GM18858 (cell line): ENCODE data around the gene CHCT1.
"Not testable (repeated sequence)": the region's sequence is repeated elsewhere in the genome, so short reads cannot be mapped to it uniquely, and the experiment has no call there.

ENCODE experiments used
- ATAC-seq: cut with Tn5 transposase; IDR thresholded peaks from one replicate; pipeline ENCODE4 v1.9.1; 2021; ENCODE audit not compliant: unreplicated experiment

Gene CHCT1

DNA sequence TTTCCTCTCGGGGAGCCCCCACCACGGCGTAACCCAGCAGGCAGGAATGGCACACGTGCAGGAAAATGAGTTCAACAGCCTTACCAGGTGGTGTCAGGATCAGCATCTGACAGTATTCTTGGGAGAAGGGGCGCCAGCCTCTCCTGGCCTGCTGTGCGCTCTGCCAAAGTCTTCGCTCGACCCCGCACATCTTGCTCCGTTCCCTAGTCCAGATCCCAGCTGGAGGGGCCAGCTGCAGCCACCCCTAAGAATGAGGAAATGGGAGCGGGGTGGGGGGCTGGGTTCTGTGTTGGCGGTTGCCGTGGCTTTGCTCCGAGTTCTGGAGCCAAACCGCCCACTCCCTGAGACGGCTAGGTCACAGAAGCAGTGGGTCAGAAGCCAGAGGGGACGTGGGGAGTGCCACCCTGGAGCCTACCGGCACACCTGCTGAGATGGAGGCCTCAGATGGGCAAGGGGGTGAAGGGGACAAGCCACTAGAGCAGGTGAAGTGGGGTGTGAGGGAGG is at the start of gene CHCT1:
Gene CHCT1, plus strand, starts transcription at position 328 of the 504 bp plus-strand sequence. Its CDS starts 104 bp downstream, at position 432.
- no peak for ATAC-seq

DNA sequence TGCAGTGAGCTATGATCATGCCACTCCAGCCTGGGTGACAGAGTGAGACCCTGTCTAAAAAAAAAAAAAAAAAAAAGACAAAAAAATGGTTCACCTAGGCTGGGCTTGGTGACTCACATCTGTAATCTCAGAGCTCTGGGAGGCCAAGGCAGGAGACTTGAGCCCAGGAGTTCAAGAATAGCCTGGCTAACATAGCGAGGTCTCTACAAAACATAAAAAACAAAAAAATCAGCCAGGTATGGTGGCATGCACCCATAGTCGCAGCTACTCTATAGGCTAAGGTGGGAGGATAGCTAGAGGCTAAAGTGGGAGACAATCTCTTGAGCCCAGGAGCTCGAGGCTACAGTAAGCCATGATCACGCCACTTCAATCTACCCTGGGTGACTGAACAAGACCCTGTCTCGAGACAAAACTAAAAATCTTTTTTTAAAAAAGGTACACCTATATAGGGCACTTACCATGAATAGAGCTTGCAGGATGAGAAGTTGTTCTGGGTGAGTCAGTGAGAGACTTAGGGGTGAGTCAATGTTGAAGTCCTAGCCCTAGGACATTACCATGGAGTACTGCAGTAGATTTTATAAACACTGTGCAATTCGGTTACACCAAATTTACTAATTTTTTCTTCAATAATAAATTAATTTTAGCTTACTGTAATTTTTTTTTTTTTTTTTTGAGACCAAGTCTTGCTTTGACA is 49.4 kb upstream of the CHCT1 start:
- no peak for ATAC-seq

DNA sequence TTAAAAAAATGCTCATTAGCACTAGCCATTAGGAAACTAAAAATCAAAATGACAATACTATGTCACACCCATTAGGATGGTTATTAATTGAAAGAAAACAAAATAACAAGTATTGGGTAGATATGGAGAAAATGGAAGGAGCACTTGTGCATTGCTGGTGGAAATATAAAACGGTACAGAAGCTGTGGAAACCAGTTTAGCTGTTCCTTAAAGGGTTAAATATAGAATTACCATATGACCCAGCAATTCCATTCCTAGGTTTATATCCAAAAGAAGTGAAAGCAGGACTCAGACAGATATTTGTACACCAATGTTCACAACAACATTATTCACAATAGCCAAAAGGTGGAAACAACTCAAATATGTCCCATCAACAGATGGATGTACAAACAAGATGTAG is 44.1 kb upstream of the CHCT1 start:
- ATAC-seq = not testable (repeated sequence)

DNA sequence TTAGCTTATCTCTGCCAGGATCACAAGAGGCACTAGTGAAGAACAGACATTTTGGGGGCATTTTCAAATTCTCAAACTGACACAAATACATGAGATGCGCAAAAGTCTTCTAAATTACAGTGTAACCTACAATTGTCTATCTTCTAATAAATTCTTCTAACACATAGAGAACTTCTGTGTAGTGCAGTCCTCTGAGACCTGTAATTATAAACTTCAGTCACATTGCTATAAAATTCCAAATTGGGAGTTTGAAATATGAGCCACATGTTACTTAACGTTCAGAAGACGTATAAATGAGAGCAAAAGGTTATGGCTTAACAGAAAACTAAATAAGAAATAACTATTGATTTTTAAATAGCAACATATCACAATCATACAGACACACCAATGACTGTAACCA is 42.8 kb upstream of the CHCT1 start:
- ATAC-seq = not testable (repeated sequence)

DNA sequence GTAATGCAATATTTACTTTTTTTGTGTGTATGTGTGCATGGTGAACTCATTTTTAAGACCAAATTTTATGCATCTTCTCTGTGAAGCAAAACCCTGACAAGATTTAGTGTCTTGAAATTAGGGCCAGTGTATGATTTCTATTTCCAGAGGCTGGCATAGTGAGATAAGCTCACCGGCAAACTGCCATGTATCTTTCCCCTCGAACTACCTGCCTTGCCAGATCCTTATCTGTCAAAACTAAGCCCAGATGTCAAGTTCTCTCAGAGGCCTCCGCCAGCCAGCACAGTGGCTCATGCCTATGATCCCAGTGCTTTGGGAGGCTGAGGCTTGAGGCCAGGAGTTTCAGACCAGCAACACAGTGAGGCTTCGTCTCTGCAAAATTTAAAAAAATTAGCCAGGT is 40.3 kb upstream of the CHCT1 start:
- no peak for ATAC-seq

DNA sequence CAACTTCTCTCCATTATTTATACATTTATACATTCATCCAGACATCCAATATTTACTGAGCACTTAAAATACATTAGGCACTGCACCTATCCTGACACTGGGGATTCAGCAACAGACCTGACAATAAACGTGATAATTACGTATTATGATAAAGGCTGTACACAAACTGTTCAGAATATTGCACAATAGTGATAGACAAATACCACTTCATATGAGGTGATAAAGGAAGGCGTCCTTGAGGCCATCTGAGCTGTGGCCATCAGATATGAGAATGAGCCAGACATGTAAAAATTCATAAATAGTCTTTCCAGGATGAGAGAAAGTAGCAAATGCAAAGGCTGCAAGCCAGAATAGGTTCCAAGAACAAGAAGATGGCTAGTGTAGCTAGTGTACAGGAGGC is 38.9 kb upstream of the CHCT1 start:
- ATAC-seq = no peak

DNA sequence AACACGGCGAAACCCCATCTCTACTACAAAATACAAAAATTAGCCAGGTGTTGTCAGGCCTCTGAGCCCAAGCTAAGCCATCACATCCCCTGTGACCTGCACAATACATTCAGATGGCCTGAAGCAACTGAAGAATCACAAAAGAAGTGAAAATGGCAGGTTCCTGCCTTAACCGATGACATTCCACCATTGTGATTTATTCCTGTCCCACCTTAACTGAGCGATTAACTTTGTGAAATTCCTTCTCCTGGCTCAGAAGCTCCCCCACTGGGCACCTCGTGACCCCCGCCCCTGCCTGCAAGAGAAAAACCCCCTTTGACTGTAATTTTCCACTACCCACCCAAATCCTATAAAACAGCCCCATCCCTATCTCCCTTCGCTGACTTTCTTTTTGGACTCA is 37.4 kb upstream of the CHCT1 start:
- ATAC-seq = not testable (repeated sequence)

DNA sequence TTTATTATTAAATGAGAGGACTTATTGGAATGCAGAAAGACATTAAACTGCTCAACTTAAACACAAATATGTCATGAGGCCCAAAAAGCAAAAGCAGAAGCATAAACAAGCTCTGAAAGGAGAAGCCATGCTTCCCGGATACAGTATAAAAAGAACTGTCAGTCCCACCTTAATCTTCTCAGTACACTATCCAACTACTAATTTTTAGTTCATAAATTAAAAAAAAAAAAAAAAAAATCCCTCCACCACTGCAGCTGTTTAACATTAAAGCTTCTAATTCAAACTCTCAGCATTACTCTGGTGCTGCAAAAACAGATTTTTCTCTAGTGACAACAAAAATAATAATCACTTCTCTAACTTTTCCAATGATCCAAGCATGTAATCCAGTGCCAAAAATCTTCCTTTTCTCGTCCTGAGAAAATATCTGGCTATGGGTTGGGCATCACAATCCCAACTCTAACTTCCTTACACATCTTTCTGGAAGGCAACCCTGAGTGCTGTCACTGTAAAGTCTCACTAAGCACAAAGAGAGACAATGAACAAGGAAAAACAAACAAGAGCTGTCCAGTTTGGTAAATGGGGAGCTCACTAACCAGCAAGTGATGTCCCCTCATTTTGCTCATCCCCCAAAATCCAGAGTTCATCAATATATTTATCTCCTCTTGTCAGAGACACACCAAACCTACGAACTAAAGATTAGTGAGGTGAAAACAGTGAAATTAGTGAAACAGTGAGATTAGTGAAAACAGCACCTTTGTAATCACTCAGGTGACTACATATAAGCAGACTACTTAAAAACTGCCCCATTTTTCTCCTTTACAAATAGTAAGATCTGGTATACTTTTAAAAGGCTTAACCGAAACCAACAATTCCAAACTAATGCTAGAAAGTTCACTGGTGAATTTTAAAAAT is 35.9 kb upstream of the CHCT1 start:
- no peak for ATAC-seq

DNA sequence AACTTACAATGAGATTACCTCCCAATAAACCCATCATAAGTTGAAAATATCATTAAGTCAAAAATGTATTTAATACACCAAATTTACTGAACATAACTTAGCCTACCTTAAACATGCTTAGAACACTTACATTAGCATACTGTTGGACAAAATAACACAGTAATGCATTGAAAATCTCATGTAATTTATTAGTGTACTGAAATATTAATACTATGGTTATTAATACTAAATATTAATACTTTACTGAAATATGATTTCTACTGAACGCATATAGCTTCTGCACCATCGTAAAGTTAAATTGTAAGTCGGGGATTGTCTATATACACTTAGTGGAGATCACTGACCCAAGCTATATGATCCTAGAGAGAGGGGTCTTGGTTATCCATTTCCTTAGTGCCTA is 34.6 kb upstream of the CHCT1 start:
- no peak for ATAC-seq

DNA sequence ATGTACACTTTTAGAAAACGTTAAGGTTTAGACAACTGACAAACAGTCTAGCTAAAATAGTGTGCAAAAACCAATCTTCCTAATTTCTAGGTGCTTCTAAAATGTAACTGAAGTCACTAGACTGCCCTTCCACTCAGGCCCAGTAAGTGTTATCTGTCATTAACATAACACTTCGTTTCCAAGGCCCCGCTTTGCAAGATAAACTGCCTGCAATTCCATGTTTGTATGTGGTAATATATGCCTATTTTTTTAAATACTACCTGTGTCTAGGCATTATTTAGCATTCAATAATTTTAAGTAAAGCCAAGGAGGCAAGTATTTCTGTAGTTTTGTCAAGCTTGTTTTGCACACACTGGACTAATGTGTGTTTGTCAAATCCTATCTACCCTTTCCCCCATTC is 33.5 kb upstream of the CHCT1 start:
- ATAC-seq = no peak

DNA sequence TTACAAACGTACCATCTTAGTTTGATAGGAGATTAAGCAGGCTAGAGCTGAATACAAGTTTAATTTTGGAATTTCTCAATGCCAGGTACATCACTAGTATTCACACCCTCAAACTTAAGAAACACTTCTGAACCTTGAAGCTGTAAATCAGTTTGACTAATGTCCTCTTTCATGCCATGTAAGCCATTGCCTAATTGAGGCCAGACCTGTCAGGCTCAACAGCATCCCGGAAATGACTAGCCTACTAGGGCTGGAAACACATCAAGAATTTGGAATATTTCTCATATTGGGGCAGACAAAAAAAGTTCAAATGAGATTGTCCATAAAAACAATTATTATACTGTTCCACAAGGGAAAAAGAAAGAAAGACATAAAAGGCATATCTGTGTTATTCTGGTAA is 32.1 kb upstream of the CHCT1 start:
- ATAC-seq = no peak

DNA sequence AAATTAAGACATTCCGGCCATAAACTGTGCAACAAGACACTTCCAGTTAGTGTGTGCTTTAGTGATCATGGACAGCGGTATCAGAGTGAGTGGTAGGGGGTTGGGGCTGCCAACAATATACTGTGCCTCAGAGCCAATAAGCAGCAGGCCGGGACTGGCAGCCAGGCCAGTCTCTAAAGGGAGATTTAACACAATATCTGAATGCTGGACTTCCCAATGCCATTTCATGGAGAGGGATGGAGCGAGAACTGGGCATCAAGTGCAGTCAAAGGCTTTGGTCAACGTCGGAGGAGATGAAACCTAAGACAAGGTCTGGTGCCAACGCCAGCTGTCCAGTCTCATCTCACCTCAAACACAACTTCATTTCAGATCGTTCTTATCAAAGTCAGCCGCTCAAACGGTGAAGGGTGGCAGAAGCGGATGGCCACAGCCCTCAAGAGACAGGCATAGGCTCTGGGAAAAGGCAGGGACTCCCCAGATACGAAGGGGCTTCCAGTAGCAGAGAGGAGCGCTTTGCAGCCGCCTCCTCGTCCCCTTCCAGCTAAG is 31.3 kb upstream of the CHCT1 start:
- ATAC-seq = no peak

DNA sequence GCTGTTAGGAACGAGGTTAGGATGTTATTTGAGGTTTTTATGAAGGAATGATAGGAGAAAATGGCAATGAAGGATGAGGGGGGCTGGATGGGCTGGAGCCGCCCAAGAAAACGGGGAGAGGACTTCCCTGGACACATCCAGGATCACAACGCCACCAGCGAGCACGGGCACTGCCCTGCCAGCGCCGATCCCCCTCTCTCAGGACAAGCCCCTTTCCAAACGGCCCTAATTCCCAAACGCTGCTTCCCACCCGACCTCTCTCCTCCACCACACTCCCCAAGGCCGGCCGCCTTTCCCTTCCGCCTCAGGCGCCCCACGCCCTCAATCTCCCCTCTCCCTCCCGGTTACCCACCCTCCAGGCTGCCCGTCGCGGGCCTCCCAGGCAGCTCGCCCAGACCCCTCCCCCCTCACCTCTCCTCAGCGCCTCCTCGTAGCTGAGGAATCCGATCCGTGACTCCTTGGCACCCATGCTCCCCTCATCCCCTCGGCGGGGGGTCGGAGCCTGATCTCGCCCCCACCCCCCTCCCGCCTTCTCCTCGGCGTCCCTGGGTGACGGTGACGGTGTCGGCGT is 30.7 kb upstream of the CHCT1 start:
- peak; percentile 2 for ATAC-seq

DNA sequence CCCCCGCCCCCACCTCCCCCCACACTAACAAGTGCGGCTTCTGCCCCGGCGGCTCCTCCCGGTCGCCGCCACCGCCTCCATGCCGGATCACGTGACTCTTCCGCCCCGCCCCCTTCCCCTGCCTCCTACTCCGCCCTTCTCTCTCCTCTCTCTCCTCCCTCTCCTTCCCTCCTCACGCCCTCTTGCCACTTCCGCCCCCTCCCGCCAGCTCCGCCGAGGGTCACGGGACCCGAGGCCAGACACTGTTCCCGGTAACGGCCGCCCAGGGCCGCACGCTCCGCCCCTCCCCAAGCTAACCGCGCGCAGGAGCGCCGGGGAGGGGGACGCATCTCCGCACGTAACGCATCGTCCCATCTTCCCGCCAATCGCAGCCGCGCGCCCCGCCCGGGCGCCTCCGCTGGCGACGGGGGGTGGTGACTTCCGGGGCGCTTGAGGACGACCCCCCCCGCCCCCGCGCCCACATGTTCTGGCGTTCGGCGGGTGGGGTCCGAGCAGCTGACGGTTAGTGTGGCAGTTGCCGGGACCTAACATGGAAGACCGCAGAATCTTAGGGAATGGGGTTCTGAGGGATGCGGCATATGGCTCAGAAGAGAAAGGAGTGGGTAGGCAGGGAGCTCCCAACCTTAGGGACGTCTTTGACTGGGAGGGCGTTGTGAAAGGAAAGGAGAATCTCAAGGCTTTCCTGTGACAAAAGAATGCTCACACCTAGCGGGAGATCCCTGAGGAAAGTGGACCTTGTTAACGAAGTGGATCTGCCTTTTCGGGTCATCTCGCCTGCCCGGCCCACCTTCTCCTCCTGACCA is 30.0 kb upstream of the CHCT1 start, which contains the start of gene USP32:
Gene USP32, minus strand, starts transcription at position 92 of the 803 bp plus-strand sequence. CDS start 194 bp downstream, outside the sequence.
- peak; percentile 82 for ATAC-seq

DNA sequence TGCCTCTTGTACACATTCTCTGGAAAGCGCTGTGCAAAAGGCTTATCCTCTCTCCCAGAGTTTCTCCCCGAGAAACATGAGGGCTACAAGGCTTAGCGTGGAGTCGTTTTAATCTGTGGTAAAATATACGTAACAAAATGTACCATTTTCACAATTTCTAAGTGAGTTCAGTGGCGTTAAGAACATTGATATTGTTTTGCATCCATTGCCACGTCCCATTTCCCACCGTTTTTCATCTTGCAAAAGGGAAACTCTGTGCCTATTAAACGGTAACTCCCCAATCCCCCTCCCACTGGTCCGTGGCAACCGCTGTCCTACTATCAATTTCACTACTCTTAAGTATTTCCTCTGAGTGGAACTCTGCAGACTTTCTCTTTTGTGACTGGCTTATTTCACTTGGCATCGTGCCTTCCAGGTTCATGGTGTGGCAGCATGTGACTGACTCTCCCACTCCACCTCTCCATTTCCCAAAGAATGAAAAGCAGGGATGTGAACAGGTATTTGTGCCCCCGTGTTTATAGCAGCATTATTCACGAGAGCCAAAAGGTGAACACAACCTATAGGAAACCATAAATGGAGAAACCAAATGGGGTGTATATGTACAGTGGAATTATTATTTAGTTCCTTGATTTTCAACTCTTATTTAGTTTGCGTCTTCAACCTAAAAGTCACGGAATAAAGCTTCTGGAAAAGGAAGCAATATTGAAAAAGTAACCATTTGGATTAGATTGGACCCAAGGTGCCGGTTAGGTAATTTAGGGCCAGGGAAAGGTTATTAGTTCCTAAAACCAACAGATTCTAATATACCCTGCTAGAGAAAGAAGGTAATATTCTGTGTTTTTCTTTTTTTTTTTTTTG is 29.2 kb upstream of the CHCT1 start:
- no peak for ATAC-seq

DNA sequence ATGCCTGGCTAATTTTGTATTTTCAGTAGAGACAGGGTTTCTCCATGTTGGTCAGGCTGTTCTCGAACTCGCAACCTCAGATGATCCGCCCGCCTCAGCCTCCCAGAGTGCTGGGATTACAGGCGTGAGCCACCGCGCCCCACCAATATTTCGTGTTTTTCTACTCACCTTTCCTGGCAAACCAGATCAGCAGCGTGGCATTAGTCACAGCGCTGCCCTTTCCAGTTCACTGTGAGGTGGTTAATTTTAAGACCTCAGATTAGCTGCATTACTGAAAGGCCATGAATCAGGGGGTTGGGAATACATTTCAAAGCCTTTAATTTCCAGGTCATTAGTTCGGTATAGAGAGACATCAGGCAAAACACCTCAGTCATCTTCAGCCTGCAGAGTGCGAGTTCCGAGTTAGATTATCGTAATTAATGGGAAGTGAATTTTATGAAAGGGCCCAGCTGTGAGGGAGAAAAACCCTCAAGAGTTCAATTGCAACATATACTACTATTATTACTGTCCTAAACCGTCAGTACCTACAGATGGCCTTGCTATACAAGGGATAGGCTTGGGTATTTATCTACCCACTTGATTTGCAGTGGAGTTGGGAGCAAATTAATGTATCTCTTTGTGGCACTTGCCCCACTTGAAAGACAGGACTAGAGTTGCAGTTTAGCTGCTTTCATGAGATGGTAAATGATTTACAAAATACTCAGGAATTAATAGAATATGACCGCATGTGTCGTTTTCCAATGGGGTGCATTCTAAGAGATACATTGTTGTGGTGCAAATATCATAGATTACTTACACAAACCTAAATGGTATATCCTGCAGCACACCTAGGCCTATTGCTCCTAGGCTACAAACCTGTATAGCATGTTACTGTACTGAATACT is 28.2 kb upstream of the CHCT1 start:
- no peak for ATAC-seq

DNA sequence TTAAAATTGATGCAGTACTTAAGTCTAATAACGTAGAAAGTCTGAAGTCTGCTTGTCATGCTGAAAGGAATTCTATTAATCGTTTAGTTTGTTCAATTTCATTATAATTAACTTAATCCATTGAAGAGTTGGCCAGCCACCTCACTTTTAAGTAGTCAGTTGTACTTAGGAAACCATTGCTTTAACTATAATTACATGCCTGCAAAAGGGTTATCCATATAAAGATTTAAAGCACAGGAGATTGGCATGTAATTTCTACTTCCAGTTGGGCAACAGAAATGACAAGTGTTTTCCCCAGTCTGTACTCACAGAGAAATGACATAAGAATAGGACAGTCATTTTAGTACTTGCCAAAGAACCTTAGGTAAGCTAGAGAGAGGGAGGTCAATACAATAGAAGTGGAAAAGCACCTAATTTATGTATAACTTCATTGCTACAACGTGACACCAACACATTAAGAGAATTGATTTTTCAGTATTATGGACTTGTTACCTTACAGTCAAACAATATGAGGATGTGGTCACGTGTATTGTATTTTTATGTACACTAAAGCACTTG is 26.7 kb upstream of the CHCT1 start:
- no peak for ATAC-seq

DNA sequence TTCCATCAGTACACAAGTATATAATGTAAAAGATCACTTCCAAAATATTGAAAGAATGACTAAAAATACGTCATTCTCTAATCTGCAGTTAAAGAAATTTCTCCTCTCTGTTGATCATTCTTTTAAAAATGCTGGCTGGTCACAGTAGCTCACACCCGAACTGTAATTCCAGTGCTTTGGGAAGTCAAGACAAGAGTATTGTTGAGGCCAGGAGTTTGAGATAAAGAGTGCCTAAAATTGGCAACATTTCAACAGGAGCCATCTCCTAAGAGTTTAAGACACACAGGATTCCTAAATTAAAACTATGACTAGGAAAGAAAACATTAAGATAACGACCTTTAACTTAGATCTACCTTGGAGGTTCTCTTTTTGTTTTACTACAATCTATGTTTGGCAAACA is 25.9 kb upstream of the CHCT1 start:
- ATAC-seq = no peak
